HepG2 (cell line): ENCODE measurements around the gene HLCS.

ENCODE experiments used
- CBFB ChIP-seq: sonication (generic); formaldehyde crosslinking; IDR thresholded peaks from 2 replicates; pipeline ENCODE4 v1.4.0; 2020; ENCODE audit warnings: missing genetic modification reagents
- FOXJ3 ChIP-seq: sonication (generic); formaldehyde crosslinking; IDR thresholded peaks from 2 replicates; pipeline ENCODE4 v1.4.0; 2020; ENCODE audit warnings: missing genetic modification reagents, mild to moderate bottlenecking, borderline replicate concordance
- HDAC2 ChIP-seq: sonication (generic); formaldehyde crosslinking; IDR thresholded peaks from 2 replicates; pipeline ENCODE4 v1.4.0; 2020; ENCODE audit warnings: missing genetic modification reagents
- HOXA7 ChIP-seq: sonication (generic); formaldehyde crosslinking; IDR thresholded peaks from 2 replicates; pipeline ENCODE4 v1.8.1; 2022; ENCODE audit warnings: mild to moderate bottlenecking, missing genetic modification reagents, moderate library complexity
- KDM6A ChIP-seq: IDR thresholded peaks from 2 replicates; pipeline ENCODE4 v1.6.1; 2016; ENCODE audit warnings: low read depth
- NFE2 ChIP-seq: sonication (generic); formaldehyde crosslinking; IDR thresholded peaks from 2 replicates; pipeline ENCODE4 v1.4.0; 2020; ENCODE audit warnings: missing genetic modification reagents
- ZNF143 ChIP-seq: sonication (generic); formaldehyde crosslinking; IDR thresholded peaks from 2 replicates; pipeline ENCODE4 v1.4.0; 2020; ENCODE audit warnings: missing genetic modification reagents
- ZNF766 ChIP-seq: sonication (generic); formaldehyde crosslinking; IDR thresholded peaks from 2 replicates; pipeline ENCODE4 v1.5.0; 2020; ENCODE audit warnings: missing genetic modification reagents, borderline replicate concordance
- TF ChIP-seq, protein P1 (sequence below): IDR thresholded peaks from 2 replicates; pipeline ENCODE4 v1.6.1; 2012; ENCODE audit warnings: inconsistent platforms
- TF ChIP-seq, protein P2 (sequence below): sonication (generic); formaldehyde crosslinking; IDR thresholded peaks from 2 replicates; pipeline ENCODE4 v1.5.0; 2020; ENCODE audit warnings: mild to moderate bottlenecking, missing genetic modification reagents
- TF ChIP-seq, protein P3 (sequence below): sonication (generic); formaldehyde crosslinking; IDR thresholded peaks from 2 replicates; pipeline ENCODE4 v1.5.0; 2020; ENCODE audit warnings: mild to moderate bottlenecking, missing genetic modification reagents, moderate library complexity
- TF ChIP-seq, protein P4 (sequence below): sonication (generic); formaldehyde crosslinking; IDR thresholded peaks from 2 replicates; pipeline ENCODE4 v1.4.0; 2020; ENCODE audit warnings: missing genetic modification reagents

DNA sequence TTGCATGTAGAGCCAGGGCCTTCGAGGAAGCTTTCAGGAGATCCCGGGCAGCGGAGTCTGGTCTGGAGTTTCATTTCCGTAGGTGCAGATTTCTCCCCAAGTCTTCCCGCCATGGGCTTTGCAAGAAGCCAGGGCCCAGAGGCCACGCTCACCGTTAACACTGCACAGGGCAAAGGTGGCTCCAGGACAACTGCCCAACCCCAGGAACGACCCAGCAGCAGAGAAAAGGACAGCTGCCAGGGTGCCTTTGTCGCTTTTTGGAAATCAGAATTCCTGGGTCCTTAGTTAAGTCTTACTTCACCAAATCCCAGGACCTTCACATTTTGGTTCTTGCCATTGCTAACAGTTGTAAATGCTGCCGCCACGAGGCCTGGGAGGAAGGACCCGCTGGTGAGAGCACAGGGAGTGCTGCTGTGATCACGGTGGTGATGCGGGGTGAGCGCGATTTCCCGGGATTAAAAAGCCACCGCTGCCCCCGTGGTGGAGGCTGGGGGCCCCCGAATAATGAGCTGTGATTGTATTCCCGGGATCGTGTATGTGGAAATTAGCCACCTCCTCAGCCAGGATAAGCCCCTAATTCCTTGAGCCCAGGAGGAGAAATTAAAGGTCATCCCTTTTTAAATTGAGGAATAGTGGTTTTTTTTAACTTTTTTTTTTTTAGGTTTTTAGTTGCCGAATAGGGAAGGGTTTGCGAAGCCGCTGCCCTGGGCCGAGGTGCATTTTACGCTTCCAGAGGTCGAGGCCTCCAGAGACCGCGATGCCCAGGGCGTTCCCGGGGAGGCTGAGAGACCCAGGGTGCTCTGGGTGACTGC lies 259.3 kb downstream of the HLCS start:
- TF ChIP-seq, protein P1, sequence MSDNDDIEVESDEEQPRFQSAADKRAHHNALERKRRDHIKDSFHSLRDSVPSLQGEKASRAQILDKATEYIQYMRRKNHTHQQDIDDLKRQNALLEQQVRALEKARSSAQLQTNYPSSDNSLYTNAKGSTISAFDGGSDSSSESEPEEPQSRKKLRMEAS, result no peak
- TF ChIP-seq, protein P2, sequence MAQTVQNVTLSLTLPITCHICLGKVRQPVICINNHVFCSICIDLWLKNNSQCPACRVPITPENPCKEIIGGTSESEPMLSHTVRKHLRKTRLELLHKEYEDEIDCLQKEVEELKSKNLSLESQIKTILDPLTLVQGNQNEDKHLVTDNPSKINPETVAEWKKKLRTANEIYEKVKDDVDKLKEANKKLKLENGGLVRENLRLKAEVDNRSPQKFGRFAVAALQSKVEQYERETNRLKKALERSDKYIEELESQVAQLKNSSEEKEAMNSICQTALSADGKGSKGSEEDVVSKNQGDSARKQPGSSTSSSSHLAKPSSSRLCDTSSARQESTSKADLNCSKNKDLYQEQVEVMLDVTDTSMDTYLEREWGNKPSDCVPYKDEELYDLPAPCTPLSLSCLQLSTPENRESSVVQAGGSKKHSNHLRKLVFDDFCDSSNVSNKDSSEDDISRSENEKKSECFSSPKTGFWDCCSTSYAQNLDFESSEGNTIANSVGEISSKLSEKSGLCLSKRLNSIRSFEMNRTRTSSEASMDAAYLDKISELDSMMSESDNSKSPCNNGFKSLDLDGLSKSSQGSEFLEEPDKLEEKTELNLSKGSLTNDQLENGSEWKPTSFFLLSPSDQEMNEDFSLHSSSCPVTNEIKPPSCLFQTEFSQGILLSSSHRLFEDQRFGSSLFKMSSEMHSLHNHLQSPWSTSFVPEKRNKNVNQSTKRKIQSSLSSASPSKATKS, result no peak
- TF ChIP-seq, protein P3, sequence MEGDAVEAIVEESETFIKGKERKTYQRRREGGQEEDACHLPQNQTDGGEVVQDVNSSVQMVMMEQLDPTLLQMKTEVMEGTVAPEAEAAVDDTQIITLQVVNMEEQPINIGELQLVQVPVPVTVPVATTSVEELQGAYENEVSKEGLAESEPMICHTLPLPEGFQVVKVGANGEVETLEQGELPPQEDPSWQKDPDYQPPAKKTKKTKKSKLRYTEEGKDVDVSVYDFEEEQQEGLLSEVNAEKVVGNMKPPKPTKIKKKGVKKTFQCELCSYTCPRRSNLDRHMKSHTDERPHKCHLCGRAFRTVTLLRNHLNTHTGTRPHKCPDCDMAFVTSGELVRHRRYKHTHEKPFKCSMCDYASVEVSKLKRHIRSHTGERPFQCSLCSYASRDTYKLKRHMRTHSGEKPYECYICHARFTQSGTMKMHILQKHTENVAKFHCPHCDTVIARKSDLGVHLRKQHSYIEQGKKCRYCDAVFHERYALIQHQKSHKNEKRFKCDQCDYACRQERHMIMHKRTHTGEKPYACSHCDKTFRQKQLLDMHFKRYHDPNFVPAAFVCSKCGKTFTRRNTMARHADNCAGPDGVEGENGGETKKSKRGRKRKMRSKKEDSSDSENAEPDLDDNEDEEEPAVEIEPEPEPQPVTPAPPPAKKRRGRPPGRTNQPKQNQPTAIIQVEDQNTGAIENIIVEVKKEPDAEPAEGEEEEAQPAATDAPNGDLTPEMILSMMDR (CRISPR knock-in tag), result no peak
- TF ChIP-seq NFE2 (CRISPR knock-in tag) (no peak), HDAC2 (CRISPR knock-in tag) (no peak), HOXA7 (no peak), KDM6A (CRISPR knock-in tag) (no peak), CBFB (CRISPR knock-in tag) (no peak), ZNF143 (CRISPR knock-in tag) (no peak), FOXJ3 (CRISPR knock-in tag) (no peak), ZNF766 (CRISPR knock-in tag) (no peak)
- TF ChIP-seq, protein P4, sequence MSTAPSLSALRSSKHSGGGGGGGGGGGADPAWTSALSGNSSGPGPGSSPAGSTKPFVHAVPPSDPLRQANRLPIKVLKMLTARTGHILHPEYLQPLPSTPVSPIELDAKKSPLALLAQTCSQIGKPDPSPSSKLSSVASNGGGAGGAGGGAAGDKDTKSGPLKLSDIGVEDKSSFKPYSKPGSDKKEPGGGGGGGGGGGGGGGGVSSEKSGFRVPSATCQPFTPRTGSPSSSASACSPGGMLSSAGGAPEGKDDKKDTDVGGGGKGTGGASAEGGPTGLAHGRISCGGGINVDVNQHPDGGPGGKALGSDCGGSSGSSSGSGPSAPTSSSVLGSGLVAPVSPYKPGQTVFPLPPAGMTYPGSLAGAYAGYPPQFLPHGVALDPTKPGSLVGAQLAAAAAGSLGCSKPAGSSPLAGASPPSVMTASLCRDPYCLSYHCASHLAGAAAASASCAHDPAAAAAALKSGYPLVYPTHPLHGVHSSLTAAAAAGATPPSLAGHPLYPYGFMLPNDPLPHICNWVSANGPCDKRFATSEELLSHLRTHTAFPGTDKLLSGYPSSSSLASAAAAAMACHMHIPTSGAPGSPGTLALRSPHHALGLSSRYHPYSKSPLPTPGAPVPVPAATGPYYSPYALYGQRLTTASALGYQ (CRISPR knock-in tag), result no peak
